Measurements from ENCODE around the gene TXNDC8.

The TXNDC8 gene

GRCh38 chr9:110340306-110340705, 2.6 kb upstream of the TXNDC8 start:
- Histone ChIP-seq H3K36me3 (ENCODE audit: control insufficient read depth, low read length) (no peaks in the 10 kb centered on the region), H3K27me3 (ENCODE audit: control insufficient read depth, low read length) (no peaks in the 10 kb centered on the region), H3K9me2 (replicated peaks; ENCODE audit: control insufficient read depth, low read length) (no peaks in the 10 kb centered on the region), H3K27ac (ENCODE audit: low read depth, low read length) (no peak overlapping the region), H3K4me2 (ENCODE audit: low read length) (no peak overlapping the region), H3F3A (ENCODE audit: control insufficient read depth, insufficient read depth) (no peaks in the 10 kb centered on the region), H3K9me3 (ENCODE audit: control insufficient read depth, insufficient read depth, low read length) (no peaks in the 10 kb centered on the region), H3K4me1 (ENCODE audit: control insufficient read depth, low read length) (no peaks in the 10 kb centered on the region), H3K79me2 (ENCODE audit: control insufficient read depth, low read length) (no peaks in the 10 kb centered on the region), H3K4me3 (ENCODE audit: low read length) (no peak overlapping the region), H4K20me1 (ENCODE audit: control insufficient read depth, insufficient read depth, low read depth, low read length) (no peaks in the 10 kb centered on the region)
- TF ChIP-seq EZH2phosphoT487 (IDR thresholded peaks at IDR 0.05; ENCODE audit: borderline replicate concordance, low read length) (no peak), CTCF (IDR thresholded peaks at IDR 0.05; ENCODE audit: low read depth, low read length, poor library complexity, severe bottlenecking) (peak; percentile 26)

GRCh38 chr9:110338143-110338542, 480 bp upstream of the TXNDC8 start:
- Histone ChIP-seq H3K4me2 (ENCODE audit: low read length) (no peak overlapping the region), H3K9me2 (replicated peaks; ENCODE audit: control insufficient read depth, low read length) (no peaks in the 10 kb centered on the region), H3K27me3 (ENCODE audit: control insufficient read depth, low read length) (no peaks in the 10 kb centered on the region), H3K27ac (ENCODE audit: low read depth, low read length) (no peak overlapping the region), H3K36me3 (ENCODE audit: control insufficient read depth, low read length) (no peaks in the 10 kb centered on the region), H3K79me2 (ENCODE audit: control insufficient read depth, low read length) (no peaks in the 10 kb centered on the region), H3K4me1 (ENCODE audit: control insufficient read depth, low read length) (no peaks in the 10 kb centered on the region), H3K9me3 (ENCODE audit: control insufficient read depth, insufficient read depth, low read length) (no peaks in the 10 kb centered on the region), H3K4me3 (ENCODE audit: low read length) (no peak overlapping the region), H4K20me1 (ENCODE audit: control insufficient read depth, insufficient read depth, low read depth, low read length) (no peaks in the 10 kb centered on the region), H3F3A (ENCODE audit: control insufficient read depth, insufficient read depth) (no peaks in the 10 kb centered on the region)
- TF ChIP-seq EZH2phosphoT487 (IDR thresholded peaks at IDR 0.05; ENCODE audit: borderline replicate concordance, low read length) (no peak), CTCF (IDR thresholded peaks at IDR 0.05; ENCODE audit: low read depth, low read length, poor library complexity, severe bottlenecking) (no peak)

GRCh38 chr9:110336363-110336762, 1.3 kb downstream of the TXNDC8 start:
- Histone ChIP-seq H3K27ac (ENCODE audit: low read depth, low read length) (no peak overlapping the region), H3K9me2 (replicated peaks; ENCODE audit: control insufficient read depth, low read length) (no peaks in the 10 kb centered on the region), H3K36me3 (ENCODE audit: control insufficient read depth, low read length) (no peaks in the 10 kb centered on the region), H3K27me3 (ENCODE audit: control insufficient read depth, low read length) (no peaks in the 10 kb centered on the region), H3K9me3 (ENCODE audit: control insufficient read depth, insufficient read depth, low read length) (no peaks in the 10 kb centered on the region), H3K4me2 (ENCODE audit: low read length) (no peak overlapping the region), H3K79me2 (ENCODE audit: control insufficient read depth, low read length) (no peaks in the 10 kb centered on the region), H3K4me1 (ENCODE audit: control insufficient read depth, low read length) (no peaks in the 10 kb centered on the region), H3K4me3 (ENCODE audit: low read length) (no peak overlapping the region), H3F3A (ENCODE audit: control insufficient read depth, insufficient read depth) (no peaks in the 10 kb centered on the region), H4K20me1 (ENCODE audit: control insufficient read depth, insufficient read depth, low read depth, low read length) (no peaks in the 10 kb centered on the region)
- TF ChIP-seq EZH2phosphoT487 (IDR thresholded peaks at IDR 0.05; ENCODE audit: borderline replicate concordance, low read length) (no peak), CTCF (IDR thresholded peaks at IDR 0.05; ENCODE audit: low read depth, low read length, poor library complexity, severe bottlenecking) (no peak)

GRCh38 chr9:110334871-110335270, 2.8 kb downstream of the TXNDC8 start:
- no peaks in the 10 kb centered on the region for H3F3A ChIP-seq (ENCODE audit: control insufficient read depth, insufficient read depth)
- no peaks in the 10 kb centered on the region for H3K9me2 ChIP-seq (replicated peaks; ENCODE audit: control insufficient read depth, low read length)
- H3K27me3 ChIP-seq (ENCODE audit: control insufficient read depth, low read length): no peaks in the 10 kb centered on the region
- no peak overlapping the region for H3K4me3 ChIP-seq (ENCODE audit: low read length)
- H3K4me2 ChIP-seq (ENCODE audit: low read length): no peak overlapping the region
- H3K79me2 ChIP-seq (ENCODE audit: control insufficient read depth, low read length): no peaks in the 10 kb centered on the region
- no peak overlapping the region for H3K27ac ChIP-seq (ENCODE audit: low read depth, low read length)
- H3K9me3 ChIP-seq (ENCODE audit: control insufficient read depth, insufficient read depth, low read length): no peaks in the 10 kb centered on the region
- TF ChIP-seq CTCF (IDR thresholded peaks at IDR 0.05; ENCODE audit: low read depth, low read length, poor library complexity, severe bottlenecking): no peak
- TF ChIP-seq EZH2phosphoT487 (IDR thresholded peaks at IDR 0.05; ENCODE audit: borderline replicate concordance, low read length): no peak
- no peaks in the 10 kb centered on the region for H4K20me1 ChIP-seq (ENCODE audit: control insufficient read depth, insufficient read depth, low read depth, low read length)
- no peaks in the 10 kb centered on the region for H3K36me3 ChIP-seq (ENCODE audit: control insufficient read depth, low read length)
- H3K4me1 ChIP-seq (ENCODE audit: control insufficient read depth, low read length): no peaks in the 10 kb centered on the region
